Fibroblast of villous mesenchyme (primary cell): ENCODE results near the gene VIPR1. TPM values are rescaled to one million over a fixed set of nuclear protein-coding genes. Genes with fewer than 3 reads are reported as not detected.

Experiments
- DNase-seq: peaks from one replicate; pipeline ENCODE4 v3.0.0-alpha.2; 2010; ENCODE audit warnings: low read depth
- H3K4me3 ChIP-seq: 2 replicates; pipeline ENCODE4 v1.5.1; 2011; ENCODE audit warnings: low read depth, mild to moderate bottlenecking, low read length
- total RNA-seq: library from RNA; depleted of rRNA; stranded (reverse); fragments of >200 nt; gene quantifications from 2 replicates; pipeline ENCODE4 v1.2.3, GENCODE V29; 2012
- TF ChIP-seq, protein P1 (sequence below): IDR thresholded peaks from 2 replicates; pipeline ENCODE4 v1.5.1; 2012; ENCODE audit warnings: low read depth, mild to moderate bottlenecking, low read length; ENCODE audit not compliant: insufficient read depth

VIPR1 gene
- total RNA-seq, 1 donor: not detected

DNA sequence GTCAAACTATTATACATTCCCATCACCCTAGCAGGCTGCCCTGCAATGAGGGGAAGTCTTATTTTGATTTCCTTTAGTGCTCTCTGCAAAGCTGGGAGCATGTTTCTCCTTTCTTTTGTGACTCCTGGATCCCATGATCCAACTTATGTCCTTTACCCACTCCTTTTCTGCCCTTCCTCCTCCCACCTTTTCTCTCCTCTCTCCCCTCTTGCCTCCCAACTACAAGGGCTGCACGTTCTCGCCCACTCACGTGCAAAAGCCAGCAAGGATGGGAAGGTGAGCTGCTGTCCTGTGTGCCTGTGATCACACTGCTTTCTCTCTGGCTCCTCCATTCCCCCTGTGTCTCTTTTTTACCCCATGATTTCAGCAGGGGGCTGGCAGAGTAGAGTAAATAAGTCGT lies 6.1 kb downstream of the VIPR1 start:
- TF ChIP-seq, protein P1, sequence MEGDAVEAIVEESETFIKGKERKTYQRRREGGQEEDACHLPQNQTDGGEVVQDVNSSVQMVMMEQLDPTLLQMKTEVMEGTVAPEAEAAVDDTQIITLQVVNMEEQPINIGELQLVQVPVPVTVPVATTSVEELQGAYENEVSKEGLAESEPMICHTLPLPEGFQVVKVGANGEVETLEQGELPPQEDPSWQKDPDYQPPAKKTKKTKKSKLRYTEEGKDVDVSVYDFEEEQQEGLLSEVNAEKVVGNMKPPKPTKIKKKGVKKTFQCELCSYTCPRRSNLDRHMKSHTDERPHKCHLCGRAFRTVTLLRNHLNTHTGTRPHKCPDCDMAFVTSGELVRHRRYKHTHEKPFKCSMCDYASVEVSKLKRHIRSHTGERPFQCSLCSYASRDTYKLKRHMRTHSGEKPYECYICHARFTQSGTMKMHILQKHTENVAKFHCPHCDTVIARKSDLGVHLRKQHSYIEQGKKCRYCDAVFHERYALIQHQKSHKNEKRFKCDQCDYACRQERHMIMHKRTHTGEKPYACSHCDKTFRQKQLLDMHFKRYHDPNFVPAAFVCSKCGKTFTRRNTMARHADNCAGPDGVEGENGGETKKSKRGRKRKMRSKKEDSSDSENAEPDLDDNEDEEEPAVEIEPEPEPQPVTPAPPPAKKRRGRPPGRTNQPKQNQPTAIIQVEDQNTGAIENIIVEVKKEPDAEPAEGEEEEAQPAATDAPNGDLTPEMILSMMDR: no peak
- H3K4me3 ChIP-seq: no peak overlapping the region
- DNase-seq: no peak

DNA sequence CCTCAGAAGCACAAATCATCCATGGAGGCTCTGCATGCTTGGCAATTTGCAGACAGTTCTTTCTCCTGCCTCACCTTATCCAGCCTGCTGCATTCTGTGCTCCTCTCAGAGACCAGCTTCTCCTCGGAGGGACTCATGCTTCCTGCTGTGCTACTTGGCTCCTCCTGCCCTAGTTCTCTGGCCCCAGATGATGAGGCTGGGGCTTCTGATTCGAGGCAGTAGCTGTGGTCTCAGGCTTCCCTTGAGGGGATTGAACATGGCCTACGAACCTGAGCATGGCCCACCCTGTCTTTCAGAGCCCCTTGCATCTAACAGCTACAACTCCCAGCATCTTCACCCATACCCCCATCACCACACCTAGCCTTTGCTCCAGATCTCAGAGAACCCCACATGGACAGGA lies 6.7 kb downstream of the VIPR1 start:
- H3K4me3 ChIP-seq: no peak overlapping the region
- TF ChIP-seq, protein P1: no peak
- no peak for DNase-seq

DNA sequence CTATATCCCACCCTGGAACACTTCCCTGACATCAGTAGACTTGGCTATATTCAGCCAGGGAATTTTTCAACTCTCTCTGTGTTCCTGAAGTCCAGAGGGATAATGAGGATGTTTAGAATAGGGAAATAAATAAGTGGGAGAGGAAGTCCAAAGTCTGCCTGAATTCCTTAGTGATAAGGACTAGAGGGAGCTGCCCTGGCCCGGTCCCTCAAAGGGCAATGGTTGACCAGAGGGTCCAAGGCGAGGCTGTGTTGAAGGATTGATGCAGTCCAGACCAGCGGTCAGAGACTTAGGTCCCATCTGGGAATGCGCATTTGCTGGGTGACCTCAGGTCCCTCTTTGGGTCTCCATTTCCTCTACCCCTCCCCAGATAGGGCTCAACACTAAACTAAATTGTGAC lies 7.9 kb downstream of the VIPR1 start:
- no peak for DNase-seq
- H3K4me3 ChIP-seq: no peak overlapping the region

DNA sequence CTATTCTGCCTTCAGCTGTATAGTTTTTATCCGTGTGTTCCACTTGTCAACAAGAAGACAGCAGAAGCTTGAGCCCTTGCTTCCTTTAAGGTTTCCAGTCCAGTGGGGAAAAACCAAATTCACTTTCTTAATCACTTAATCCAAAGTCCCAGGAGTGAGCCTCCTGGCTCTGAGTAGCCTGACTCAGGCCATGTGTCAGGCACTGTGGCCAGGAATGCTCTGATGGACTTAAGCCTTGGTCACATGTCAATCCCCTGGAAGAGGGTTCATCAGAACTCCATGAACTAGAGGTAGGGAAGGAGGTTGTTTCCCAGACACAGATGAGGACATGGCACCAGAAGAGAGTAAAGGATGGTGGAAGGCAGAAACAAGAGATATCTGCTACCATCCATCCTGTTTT lies 8.8 kb downstream of the VIPR1 start:
- no peak overlapping the region for H3K4me3 ChIP-seq
- TF ChIP-seq, protein P1: no peak
- DNase-seq: no peak

More for the DNA sequence above, 7.9 kb downstream of the VIPR1 start:
- TF ChIP-seq, protein P1: no peak

DNA sequence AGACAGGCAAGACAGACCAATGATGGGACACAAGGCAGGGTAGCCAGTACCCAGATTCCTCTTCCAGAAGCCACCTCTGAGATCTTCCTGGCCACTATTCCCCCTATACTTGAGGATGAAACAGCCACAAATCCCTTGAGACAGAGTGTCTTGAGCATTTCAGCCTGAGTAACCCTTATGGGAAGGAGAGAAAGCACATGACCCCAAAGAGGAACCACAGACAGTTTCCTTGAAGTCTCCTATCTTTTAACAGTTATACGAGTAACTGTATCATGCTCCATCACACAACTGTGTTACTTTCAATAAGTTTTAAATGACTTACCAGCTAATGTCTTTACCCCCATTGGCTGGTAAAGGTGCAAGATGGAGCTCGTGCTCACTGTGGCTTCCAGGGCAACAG lies 9.3 kb downstream of the VIPR1 start:
- no peak overlapping the region for H3K4me3 ChIP-seq
- TF ChIP-seq, protein P1: no peak
- DNase-seq: no peak

DNA sequence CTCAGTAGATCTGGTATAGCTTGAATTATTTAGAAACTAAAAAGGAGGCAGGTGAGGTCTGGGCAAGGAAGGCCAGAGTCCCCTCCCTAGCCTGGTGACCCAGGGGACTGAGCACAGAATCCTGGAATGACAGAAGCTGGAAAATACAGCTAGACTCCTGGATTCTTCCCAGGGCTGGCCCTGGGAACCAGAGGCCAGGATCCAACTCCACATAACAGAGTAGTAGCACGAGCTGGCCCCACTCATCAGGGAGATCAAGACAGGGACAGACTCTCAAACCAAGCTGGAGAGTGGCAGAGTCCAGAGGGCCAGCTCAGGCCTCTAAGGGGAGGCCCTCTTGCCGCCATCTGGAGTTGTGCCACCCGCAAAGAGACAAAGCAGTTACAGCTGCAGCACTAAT lies 10.7 kb downstream of the VIPR1 start:
- no peak for DNase-seq
- TF ChIP-seq, protein P1: no peak
- H3K4me3 ChIP-seq: no peak overlapping the region

DNA sequence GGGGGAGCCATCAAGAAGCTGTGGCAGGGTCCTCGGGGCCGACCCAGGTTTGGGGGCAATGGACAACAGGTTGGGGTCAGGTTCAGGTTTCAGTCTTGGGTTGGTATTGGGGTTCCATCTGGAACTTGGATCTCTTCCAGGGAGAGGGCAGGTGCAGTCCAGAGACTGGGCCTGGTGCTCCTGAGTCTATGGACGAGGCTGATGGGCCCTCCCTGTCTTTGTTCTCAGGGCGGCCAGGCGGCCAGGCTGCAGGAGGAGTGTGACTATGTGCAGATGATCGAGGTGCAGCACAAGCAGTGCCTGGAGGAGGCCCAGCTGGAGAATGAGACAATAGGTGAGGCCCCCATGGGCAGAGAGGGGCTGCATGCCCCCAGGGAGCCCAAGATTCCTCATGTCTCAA lies 11.1 kb downstream of the VIPR1 start:
- no peak overlapping the region for H3K4me3 ChIP-seq
- TF ChIP-seq, protein P1: no peak
- DNase-seq: no peak
